Measurements from ENCODE around the gene DHX30.

DNA sequence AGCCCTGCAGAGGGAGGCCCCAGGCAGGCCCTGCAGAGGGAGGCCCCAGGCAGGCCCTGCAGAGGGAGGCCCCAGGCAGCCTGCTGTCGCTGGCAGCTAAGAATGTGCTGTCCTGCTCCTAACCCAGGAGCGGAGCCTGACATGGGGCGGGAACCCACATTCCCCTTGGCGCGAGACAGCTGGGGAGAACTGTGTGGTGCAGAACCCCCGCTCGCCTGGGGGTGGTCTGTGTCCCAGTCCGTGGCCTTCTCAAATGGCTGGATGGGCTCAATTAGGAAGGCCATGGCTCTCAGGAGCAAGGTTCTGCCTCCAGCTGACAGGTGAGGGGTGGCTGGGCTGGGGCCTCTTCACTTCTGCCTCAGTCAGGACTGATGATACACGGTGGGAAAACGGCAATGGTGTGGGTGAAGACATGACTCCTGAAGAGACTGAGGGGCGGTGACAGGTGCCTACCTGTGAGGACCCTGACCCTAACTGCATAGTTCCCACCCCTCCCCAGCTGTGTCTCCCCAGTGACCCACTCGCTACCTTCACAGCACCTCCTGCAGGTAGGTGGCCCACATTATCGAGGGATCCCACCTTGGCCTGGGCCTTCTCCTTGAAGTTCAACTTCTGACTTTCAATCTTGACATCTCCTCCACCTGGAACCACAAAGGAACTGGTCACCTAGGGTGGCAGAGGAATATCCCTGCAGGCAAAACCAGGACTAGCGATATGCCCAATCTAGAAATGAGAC lies 52.0 kb downstream of the DHX30 start:
- no peak for TF ChIP-seq POLR2A (IDR thresholded peaks at IDR 0.05)
- TF ChIP-seq, protein P1, sequence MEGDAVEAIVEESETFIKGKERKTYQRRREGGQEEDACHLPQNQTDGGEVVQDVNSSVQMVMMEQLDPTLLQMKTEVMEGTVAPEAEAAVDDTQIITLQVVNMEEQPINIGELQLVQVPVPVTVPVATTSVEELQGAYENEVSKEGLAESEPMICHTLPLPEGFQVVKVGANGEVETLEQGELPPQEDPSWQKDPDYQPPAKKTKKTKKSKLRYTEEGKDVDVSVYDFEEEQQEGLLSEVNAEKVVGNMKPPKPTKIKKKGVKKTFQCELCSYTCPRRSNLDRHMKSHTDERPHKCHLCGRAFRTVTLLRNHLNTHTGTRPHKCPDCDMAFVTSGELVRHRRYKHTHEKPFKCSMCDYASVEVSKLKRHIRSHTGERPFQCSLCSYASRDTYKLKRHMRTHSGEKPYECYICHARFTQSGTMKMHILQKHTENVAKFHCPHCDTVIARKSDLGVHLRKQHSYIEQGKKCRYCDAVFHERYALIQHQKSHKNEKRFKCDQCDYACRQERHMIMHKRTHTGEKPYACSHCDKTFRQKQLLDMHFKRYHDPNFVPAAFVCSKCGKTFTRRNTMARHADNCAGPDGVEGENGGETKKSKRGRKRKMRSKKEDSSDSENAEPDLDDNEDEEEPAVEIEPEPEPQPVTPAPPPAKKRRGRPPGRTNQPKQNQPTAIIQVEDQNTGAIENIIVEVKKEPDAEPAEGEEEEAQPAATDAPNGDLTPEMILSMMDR (IDR thresholded peaks at IDR 0.05) = no peak
- no peak for TF ChIP-seq POLR2AphosphoS5 (IDR thresholded peaks at IDR 0.05; ENCODE audit: insufficient read depth in 1 of 2, low read depth in 1 of 2)
